Fibroblast of pulmonary artery (primary cell): ENCODE results near the gene TSPAN7.
A peak's percentile ranks its signal among the peaks of the same experiment; 100 is the strongest.

Experiments
- DNase-seq: peaks from one replicate; pipeline ENCODE4 v3.0.0-alpha.2; 2010; ENCODE audit warnings: low read depth
- H3K4me3 ChIP-seq: replicated peaks from 2 replicates; pipeline ENCODE4 v1.5.1; 2011; ENCODE audit warnings: low read depth, mild to moderate bottlenecking, control low read depth, low read length, moderate library complexity
- TF ChIP-seq, protein P1 (sequence below): IDR thresholded peaks from 2 replicates; pipeline ENCODE4 v1.5.1; 2011; ENCODE audit warnings: mild to moderate bottlenecking, control low read depth, low read length, inconsistent platforms; ENCODE audit errors: missing control alignments

Gene TSPAN7, protein sequence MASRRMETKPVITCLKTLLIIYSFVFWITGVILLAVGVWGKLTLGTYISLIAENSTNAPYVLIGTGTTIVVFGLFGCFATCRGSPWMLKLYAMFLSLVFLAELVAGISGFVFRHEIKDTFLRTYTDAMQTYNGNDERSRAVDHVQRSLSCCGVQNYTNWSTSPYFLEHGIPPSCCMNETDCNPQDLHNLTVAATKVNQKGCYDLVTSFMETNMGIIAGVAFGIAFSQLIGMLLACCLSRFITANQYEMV

DNA sequence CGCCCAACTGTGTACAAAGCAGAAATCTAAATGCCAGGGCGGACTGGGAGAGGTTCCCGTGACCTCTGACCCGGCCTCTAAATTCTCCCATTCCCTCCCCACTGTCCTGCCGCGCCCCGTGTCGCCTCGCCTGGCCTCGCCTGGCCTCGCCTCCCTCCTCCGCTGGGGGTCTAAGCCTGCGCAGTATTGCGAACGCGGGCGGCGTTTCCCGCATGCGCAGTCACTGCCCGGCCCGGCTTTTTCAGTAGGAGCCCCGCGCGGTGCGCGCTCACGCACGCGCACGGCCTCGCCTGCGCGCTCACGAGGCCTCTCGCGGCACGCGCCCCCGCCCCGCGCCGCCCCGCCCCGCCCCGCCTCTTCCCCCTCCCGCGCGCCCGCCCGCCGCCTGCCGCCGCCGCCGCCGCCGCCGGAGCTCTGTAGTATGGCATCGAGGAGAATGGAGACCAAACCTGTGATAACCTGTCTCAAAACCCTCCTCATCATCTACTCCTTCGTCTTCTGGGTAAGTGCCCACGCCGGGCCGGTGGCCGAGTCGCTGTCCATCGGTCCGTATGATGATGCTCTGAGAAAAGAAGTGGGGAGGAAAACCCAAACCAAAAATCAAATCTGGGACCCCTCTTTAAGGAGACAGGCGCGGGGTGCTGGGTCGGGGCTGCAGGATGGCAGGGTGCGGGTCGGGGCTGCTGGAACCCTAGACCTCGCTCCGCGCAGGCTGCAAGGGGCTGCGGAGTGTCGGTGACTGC, at the start of gene TSPAN7:
TSPAN7 (plus strand) TSS at position 417 of the 743 bp plus-strand sequence; CDS start at position 422, 5 bp downstream.
- TF ChIP-seq, protein P1, sequence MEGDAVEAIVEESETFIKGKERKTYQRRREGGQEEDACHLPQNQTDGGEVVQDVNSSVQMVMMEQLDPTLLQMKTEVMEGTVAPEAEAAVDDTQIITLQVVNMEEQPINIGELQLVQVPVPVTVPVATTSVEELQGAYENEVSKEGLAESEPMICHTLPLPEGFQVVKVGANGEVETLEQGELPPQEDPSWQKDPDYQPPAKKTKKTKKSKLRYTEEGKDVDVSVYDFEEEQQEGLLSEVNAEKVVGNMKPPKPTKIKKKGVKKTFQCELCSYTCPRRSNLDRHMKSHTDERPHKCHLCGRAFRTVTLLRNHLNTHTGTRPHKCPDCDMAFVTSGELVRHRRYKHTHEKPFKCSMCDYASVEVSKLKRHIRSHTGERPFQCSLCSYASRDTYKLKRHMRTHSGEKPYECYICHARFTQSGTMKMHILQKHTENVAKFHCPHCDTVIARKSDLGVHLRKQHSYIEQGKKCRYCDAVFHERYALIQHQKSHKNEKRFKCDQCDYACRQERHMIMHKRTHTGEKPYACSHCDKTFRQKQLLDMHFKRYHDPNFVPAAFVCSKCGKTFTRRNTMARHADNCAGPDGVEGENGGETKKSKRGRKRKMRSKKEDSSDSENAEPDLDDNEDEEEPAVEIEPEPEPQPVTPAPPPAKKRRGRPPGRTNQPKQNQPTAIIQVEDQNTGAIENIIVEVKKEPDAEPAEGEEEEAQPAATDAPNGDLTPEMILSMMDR = no peak
- DNase-seq = peak; percentile 63
- peak within 1 kb of the TSS; percentile 49 for H3K4me3 ChIP-seq

DNA sequence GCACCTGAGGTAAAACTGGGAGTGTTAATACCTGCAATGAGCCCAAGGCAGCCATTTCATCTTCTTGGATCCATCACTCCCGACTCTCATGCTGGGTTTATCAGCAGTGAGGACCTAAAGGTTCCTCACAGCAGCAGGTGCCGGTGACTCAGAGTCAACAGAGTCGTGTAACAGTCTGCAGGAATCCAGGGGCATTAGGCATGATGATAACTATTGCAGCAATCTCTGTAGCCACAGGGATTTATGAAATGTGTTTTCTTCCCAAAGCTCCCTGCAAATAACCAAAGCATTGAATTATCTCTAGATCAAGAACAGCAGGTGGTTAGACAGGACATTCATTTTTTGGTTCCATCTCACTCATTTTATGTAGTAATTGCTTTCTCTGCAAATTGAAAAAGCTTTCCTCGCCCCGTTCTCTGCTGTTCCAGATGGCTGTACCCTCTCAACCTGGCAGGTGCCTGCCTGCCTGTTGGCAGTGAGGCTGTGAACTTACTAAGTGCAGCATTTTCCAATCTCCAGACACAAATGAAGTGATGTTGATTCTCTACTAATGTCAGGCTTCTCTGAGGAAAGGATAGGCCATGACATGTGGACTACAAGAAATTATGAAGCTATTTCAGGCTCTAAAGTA, 48.1 kb upstream of the TSPAN7 start:
- TF ChIP-seq, protein P1 = no peak

DNA sequence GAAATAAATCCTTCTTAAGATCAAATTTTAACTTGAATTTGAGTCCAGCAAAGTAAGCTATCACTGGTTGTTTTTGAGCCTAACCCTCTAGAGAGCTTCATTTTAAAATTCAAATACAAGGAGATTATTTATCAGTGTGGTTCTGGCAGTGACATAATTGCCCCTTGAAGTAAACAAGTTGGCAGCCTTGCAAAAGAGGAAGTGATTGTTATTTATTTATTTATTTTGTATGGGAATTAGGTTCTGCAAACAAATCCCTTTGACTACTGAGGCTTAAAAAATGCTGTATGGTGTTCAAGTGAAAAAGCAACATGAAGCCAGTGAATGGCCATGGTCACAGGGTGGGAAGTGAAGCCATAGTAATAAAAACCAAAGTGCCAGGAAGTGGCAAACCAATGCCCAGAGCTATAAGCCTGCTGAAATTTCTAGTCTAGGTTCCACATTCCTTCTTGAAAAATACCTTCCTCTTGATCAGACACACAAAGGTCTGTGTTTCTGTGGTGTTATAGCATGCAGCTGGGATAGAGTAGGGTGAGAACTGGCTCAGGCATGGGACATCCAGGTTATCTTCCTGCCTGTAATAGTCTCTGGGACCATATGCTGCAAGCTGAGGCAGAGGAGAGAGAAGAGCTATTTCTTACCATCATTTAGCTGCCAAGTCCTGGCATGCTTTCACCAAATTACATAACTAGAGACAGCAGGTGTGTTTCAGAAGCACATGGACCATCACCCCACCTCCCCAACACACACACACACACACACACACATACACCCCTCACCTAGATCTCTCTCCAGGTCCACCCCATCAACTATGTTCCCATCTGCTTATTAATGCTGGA, 47.1 kb upstream of the TSPAN7 start:
- DNase-seq = no peak
- TF ChIP-seq, protein P1 = no peak
- H3K4me3 ChIP-seq = no peak overlapping the region

More for the DNA sequence above, 48.1 kb upstream of the TSPAN7 start:
- H3K4me3 ChIP-seq = no peak overlapping the region
- no peak for DNase-seq

DNA sequence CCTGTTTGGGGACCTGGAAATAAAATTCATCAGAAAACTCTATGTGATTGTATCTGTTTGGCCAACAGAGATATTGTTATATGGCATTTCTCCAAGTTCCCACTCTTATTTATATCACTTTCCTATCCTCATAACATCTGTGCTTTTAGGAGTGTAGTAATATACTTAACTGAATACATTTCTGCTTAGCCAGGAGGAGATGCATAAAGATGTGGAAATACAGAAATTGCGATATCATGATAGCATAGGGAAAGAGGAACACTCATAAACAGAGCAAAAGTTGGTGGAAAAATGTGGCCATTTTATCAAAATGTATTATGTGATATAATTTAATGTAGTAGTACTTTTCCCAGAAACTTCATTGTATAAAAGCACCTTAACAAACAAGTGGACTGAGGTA, 46.1 kb upstream of the TSPAN7 start:
- no peak for DNase-seq

DNA sequence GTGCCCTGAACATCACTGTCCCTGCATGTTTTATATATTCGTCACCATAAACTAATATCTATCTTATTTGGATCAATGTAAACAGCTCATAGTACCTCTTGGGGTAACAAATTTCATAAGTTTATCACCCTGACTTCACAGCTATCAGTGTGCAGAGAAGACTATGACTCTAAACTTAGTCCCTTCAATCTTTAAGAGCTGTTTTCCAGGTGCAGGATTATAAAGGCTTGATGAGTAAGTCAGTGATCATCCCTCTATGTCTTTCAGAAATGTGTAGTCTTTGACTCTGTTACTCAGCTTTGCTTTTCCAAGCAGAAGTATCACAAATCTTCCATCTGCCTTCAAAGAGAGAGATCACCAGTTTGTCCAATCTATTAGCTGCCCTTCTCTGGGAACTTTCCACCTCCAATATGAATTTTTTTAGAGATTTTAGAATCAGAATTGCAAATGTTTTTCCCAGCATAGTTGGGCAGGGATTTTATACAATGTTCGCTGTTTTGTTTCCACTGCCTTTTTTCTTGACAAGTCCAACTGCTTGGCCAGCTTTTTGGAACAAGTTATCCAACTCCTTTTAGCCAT, 45.1 kb upstream of the TSPAN7 start:
- TF ChIP-seq, protein P1 = no peak
- no peak overlapping the region for H3K4me3 ChIP-seq
- DNase-seq = no peak

More for the DNA sequence above, 46.1 kb upstream of the TSPAN7 start:
- TF ChIP-seq, protein P1 = no peak
- H3K4me3 ChIP-seq = no peak overlapping the region

DNA sequence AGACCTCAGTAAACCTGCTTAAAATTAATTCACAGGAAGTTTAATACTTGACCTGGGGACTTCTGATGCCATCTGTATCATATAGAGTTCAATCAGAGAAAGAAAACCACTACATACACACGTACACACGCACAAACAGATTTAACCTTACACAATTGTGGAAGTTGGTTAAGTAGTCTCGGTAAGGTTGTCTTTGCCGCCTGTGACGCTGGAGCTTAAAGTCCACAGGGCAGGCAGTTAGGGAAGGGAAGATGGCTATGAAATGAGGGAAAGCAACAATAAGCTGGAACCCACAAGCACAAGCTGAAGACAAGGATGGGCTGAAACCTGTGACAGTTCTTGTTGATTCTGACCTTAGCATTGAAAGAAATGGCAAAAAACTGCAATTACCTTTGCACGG, 41.7 kb upstream of the TSPAN7 start:
- no peak for DNase-seq
- TF ChIP-seq, protein P1 = no peak
- H3K4me3 ChIP-seq = no peak overlapping the region
